ENCODE measurements around the gene CDH23. TPM values are rescaled to one million over a fixed set of nuclear protein-coding genes. Genes with fewer than 3 reads are reported as not detected.
A peak's percentile ranks its signal among the peaks of the same experiment; 100 is the strongest.

Gene CDH23
- total RNA-seq, 1 donor from 2014 or later = not detected

DNA sequence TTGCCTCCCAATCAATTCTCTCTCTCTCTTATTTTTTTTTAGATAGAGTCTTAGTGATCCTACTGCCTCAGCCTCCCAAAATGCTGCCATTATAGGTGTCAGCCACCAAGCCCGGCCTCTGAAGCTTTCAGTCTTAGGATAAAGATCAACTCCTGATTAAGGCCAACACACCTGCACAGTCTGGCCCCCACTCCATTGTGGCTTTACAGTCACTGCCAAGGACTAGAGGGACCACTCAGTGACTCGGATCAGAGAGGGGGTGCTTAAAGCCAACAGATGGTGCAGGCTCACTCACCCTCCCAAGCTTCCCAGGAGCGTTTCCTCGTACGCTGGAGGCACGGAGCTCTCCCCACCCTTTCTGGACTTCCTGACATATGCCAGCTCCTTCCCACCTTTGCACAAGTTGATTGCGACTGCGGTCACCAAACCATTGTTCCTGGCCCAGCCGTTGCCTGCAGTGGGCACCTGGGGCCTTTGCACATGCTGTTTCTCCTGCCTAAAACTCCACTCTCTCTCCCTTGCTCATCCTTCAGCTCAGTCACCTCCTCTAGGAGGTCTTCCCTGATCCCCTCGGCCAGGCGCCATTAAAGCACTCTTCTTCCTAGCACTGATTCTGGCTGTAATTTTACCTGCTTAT, 1.7 kb upstream of the CDH23 start:
- no peak for TF ChIP-seq CTCF (IDR thresholded peaks at IDR 0.05; ENCODE audit: insufficient read depth, low read length, severe bottlenecking)
- no peak overlapping the region for H3K4me3 ChIP-seq (ENCODE audit: low read depth, low read length)
- FAIRE-seq (no peak), DNase-seq (ENCODE audit: low read depth) (no peak)
- H3K36me3 ChIP-seq (ENCODE audit: control insufficient read depth, insufficient read depth, low read length) = no peaks in the 10 kb centered on the region
- H3K27me3 ChIP-seq (ENCODE audit: control insufficient read depth, insufficient read depth, low read length) = peaks cover 43% of the 10 kb centered on the region

- FAIRE-seq (no peak), DNase-seq (ENCODE audit: low read depth) (no peak)
- TF ChIP-seq CTCF (IDR thresholded peaks at IDR 0.05; ENCODE audit: insufficient read depth, low read length, severe bottlenecking) = no peak
- Histone ChIP-seq H3K4me3 (ENCODE audit: low read depth, low read length) (no peak overlapping the region), H3K36me3 (ENCODE audit: control insufficient read depth, insufficient read depth, low read length) (no peaks in the 10 kb centered on the region), H3K27me3 (ENCODE audit: control insufficient read depth, insufficient read depth, low read length) (peaks cover 44% of the 10 kb centered on the region)
Observed at GRCh38 chr10:71395621-71396020, 1.1 kb upstream of the CDH23 start.

GRCh38 chr10:71396084-71396710, 523 bp upstream of the CDH23 start:
- peak; percentile 44 for TF ChIP-seq CTCF (IDR thresholded peaks at IDR 0.05; ENCODE audit: insufficient read depth, low read length, severe bottlenecking)
- no peak for FAIRE-seq
- peaks cover 41% of the 10 kb centered on the region for H3K27me3 ChIP-seq (ENCODE audit: control insufficient read depth, insufficient read depth, low read length)
- no peak overlapping the region for H3K4me3 ChIP-seq (ENCODE audit: low read depth, low read length)
- H3K36me3 ChIP-seq (ENCODE audit: control insufficient read depth, insufficient read depth, low read length) = no peaks in the 10 kb centered on the region
- no peak for DNase-seq (ENCODE audit: low read depth)

DNA sequence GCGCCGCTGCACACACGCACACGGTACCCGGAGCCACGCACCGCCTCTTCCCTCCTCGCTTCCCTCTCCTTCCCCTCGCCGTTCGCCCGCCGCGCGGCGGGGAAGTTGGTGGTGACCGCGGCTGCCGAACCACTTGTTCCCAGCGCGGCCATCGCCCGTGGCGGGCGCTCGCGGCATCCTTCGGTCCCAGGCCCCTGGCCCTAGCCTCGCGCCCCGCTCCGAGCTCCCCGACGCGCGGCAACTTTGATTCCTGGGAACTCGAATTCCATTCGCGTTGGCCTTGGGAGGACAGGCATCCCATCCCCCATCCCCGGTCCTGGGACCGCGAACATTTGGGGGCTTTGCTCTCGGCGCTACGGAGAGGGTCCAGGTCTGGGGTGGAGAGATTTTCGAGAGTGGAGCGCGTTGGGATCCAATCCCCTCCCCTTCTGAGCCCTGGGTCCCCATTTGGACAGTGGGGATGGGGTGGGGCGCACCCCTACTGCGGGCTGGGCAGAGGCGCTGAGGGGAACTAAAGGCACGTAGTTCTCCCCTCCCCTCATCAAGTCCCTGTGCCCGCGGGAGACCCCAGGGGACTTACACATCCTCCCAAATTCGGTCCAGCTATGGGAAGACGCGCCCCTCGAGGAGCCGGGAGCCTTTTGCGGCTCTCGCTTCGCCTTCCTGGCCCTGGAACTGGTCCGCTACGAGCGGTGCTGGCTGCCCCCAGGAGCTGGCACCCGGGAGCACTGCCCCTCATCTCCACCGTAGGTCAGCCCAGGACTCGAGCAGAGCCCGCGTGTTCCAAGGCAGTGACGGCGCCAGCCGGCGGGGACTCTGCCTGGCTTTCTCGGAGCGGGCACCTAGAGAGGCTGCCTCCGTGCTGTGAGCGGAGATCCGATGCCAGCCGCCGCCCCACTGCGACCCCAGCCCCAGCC, 834 bp downstream of the CDH23 start:
- no peak for DNase-seq (ENCODE audit: low read depth)
- no peak overlapping the region for H3K4me3 ChIP-seq (ENCODE audit: low read depth, low read length)
- peaks cover 34% of the 10 kb centered on the region for H3K27me3 ChIP-seq (ENCODE audit: control insufficient read depth, insufficient read depth, low read length)
- FAIRE-seq = no peak
- TF ChIP-seq CTCF (IDR thresholded peaks at IDR 0.05; ENCODE audit: insufficient read depth, low read length, severe bottlenecking) = no peak
- no peaks in the 10 kb centered on the region for H3K36me3 ChIP-seq (ENCODE audit: control insufficient read depth, insufficient read depth, low read length)

- FAIRE-seq = no peak
- Histone ChIP-seq H3K27me3 (ENCODE audit: control insufficient read depth, insufficient read depth, low read length) (peaks cover 32% of the 10 kb centered on the region), H3K4me3 (ENCODE audit: low read depth, low read length) (no peak overlapping the region), H3K36me3 (ENCODE audit: control insufficient read depth, insufficient read depth, low read length) (no peaks in the 10 kb centered on the region)
- peak; percentile 12 for DNase-seq (ENCODE audit: low read depth)
- no peak for TF ChIP-seq CTCF (IDR thresholded peaks at IDR 0.05; ENCODE audit: insufficient read depth, low read length, severe bottlenecking)
Observed at GRCh38 chr10:71398976-71399375, 2.3 kb downstream of the CDH23 start.
